K562 (cell line): Measurements from ENCODE around the gene WASF2. TPM values are rescaled to one million over a fixed set of nuclear protein-coding genes. Genes with fewer than 3 reads are reported as not detected.

Experiments
- CCNT2 ChIP-seq: IDR thresholded peaks from 2 replicates; pipeline ENCODE4 v1.6.1; 2011; ENCODE audit warnings: borderline replicate concordance, low read depth, mild to moderate bottlenecking, moderate library complexity, mixed read lengths, low read length; ENCODE audit not compliant: insufficient read length; ENCODE audit errors: extremely low read depth
- CHD1 ChIP-seq: fragments of 200-600 bp; sonication (generic); IDR thresholded peaks from one replicate; pipeline ENCODE4 v1.6.1; 2012; ENCODE audit warnings: mild to moderate bottlenecking, moderate library complexity, low read length, inconsistent platforms
- COPS2 ChIP-seq: fragments of 450-650 bp; conservative IDR thresholded peaks from 2 replicates; pipeline ENCODE4 v1.6.1; 2016; ENCODE audit warnings: mild to moderate bottlenecking, moderate library complexity
- E2F4 ChIP-seq: sonication (generic); formaldehyde crosslinking; IDR thresholded peaks from 2 replicates; pipeline ENCODE4 v1.8.0; 2022; ENCODE audit warnings: mild to moderate bottlenecking, low read depth, missing genetic modification reagents
- ESRRA ChIP-seq: fragments of 450-650 bp; IDR thresholded peaks from 2 replicates; pipeline ENCODE4 v1.6.1; 2014; ENCODE audit warnings: low read depth, mild to moderate bottlenecking, moderate library complexity, borderline replicate concordance
- HMG20B ChIP-seq: fragments of 250-450 bp; sonication (Bioruptor Pico); IDR thresholded peaks from 2 replicates; pipeline ENCODE4 v1.5.0; 2021; ENCODE audit warnings: mild to moderate bottlenecking
- IRF1 ChIP-seq: sonication (generic); formaldehyde crosslinking; IDR thresholded peaks from 2 replicates; pipeline ENCODE4 v1.8.0; 2022; ENCODE audit warnings: missing genetic modification reagents, mild to moderate bottlenecking, borderline replicate concordance
- KLF10 ChIP-seq: fragments of 250-450 bp; sonication (Bioruptor Pico); IDR thresholded peaks from 2 replicates; pipeline ENCODE4 v1.6.1; 2021; ENCODE audit warnings: matching md5 sums
- MAFF ChIP-seq: IDR thresholded peaks from 2 replicates; pipeline ENCODE4 v1.6.1; 2012; ENCODE audit warnings: low read length, improper control_type of control experiment
- MCM2 ChIP-seq: fragments of 450-650 bp; IDR thresholded peaks from 2 replicates; pipeline ENCODE4 v1.6.1; 2017; ENCODE audit warnings: low read depth, mild to moderate bottlenecking
- RBFOX2 ChIP-seq: fragments of 200-400 bp; formaldehyde crosslinking; IDR thresholded peaks from 2 replicates; pipeline ENCODE4 v1.6.1; 2017; ENCODE audit warnings: low read depth, mild to moderate bottlenecking, low read length, moderate library complexity
- RBM39 ChIP-seq: fragments of 200-400 bp; formaldehyde crosslinking; optimal IDR thresholded peaks from 2 replicates; pipeline ENCODE3; 2018; ENCODE audit warnings: low read depth, low read length
- RFX5 ChIP-seq: IDR thresholded peaks from 2 replicates; pipeline ENCODE4 v1.6.1; 2011; ENCODE audit warnings: low read depth, mild to moderate bottlenecking, improper control_type of control experiment, low read length
- TAF1 ChIP-seq: IDR thresholded peaks from 2 replicates; pipeline ENCODE4 v1.6.1; 2011; ENCODE audit warnings: mild to moderate bottlenecking, low read length, moderate library complexity; ENCODE audit not compliant: insufficient read depth, control insufficient read depth, severe bottlenecking; ENCODE audit errors: extremely low read depth
- TBL1XR1 ChIP-seq, 2 experiments: IDR thresholded peaks; 2 replicates each; pipeline ENCODE4 v1.6.1; 2012; ENCODE audit warnings: improper control_type of control experiment in 2 of 2, low read length in 2 of 2, mild to moderate bottlenecking in 1 of 2
- TEAD1 ChIP-seq, 2 experiments: fragments of 450-650 bp in 1 of 2; sonication (generic) in 1 of 2; formaldehyde crosslinking; IDR thresholded peaks; 2 replicates each; pipeline versions ENCODE4 v1.4.0 to v1.8.0; 2020 to 2022; ENCODE audit warnings: mild to moderate bottlenecking in 2 of 2, missing genetic modification reagents in 1 of 2
- YBX1 ChIP-seq: fragments of 450-650 bp; IDR thresholded peaks from 2 replicates; pipeline ENCODE4 v1.7.1; 2016; ENCODE audit warnings: mild to moderate bottlenecking
- ZBTB5 ChIP-seq: fragments of 450-650 bp; IDR thresholded peaks from 2 replicates; pipeline ENCODE4 v1.6.1; 2017; ENCODE audit warnings: antibody characterized with exemption
- ZFX ChIP-seq: sonication (generic); formaldehyde crosslinking; IDR thresholded peaks from 2 replicates; pipeline ENCODE4 v1.8.0; 2022; ENCODE audit warnings: mild to moderate bottlenecking, missing genetic modification reagents, moderate library complexity
- ZNF280A ChIP-seq: fragments of 450-650 bp; IDR thresholded peaks from 2 replicates; pipeline ENCODE4 v1.6.1; 2018; ENCODE audit warnings: mild to moderate bottlenecking, low read depth; ENCODE audit not compliant: partially characterized antibody
- ZNF561 ChIP-seq: fragments of 450-650 bp; formaldehyde crosslinking; conservative IDR thresholded peaks from 2 replicates; pipeline ENCODE4 v1.4.0; 2020; ENCODE audit warnings: mild to moderate bottlenecking, moderate library complexity
- ZNF644 ChIP-seq: fragments of 200-800 bp; sonication (Bioruptor generic); IDR thresholded peaks from 2 replicates; pipeline ENCODE4 v1.6.1; 2016; ENCODE audit warnings: low read depth, missing genetic modification characterization, missing compliant biosample characterization
- ZNF695 ChIP-seq: fragments of 450-650 bp; formaldehyde crosslinking; IDR thresholded peaks from 2 replicates; pipeline ENCODE4 v1.4.0; 2020; ENCODE audit warnings: mild to moderate bottlenecking, moderate library complexity
- ZNF75A ChIP-seq: fragments of 450-650 bp; formaldehyde crosslinking; IDR thresholded peaks from 2 replicates; pipeline ENCODE4 v1.4.0; 2020; ENCODE audit warnings: mild to moderate bottlenecking
- polyA plus RNA-seq, 8 experiments: library from polyadenylated mRNA; depleted of rRNA in 4 of 8; stranded (reverse) in 5 of 8; unstranded in 3 of 8; fragments of >200 nt; fragmentation: Nextera tagmentation in 2 of 8; fragmentation: Illumina TruSeq in 1 of 8; extraction: Ambion mirVana in 2 of 8; extraction: Trizol in 1 of 8; gene quantifications; 2 replicates each; pipeline versions ENCODE4 v1.2.1 to v1.2.3, GENCODE V29; 2011 to 2014; ENCODE audit warnings: inconsistent platforms in 1 of 8, missing spikeins in 1 of 8
- total RNA-seq, 7 experiments: library from RNA; depleted of rRNA in 6 of 7; stranded (reverse); fragments of >200 nt in 6 of 7; fragmentation: Illumina TruSeq in 2 of 7; extraction: Trizol in 2 of 7; gene quantifications; 2 replicates each; pipeline versions ENCODE4 v1.2.1 to v1.2.3, GENCODE V29; 2011 to 2021; ENCODE audit warnings: low replicate concordance in 1 of 7

WASF2 gene
- total and polyA plus RNA-seq, 9 of the 15 experiments (the other 6 are each of a cell fraction or from before 2014, with no cell fraction given) = 8.2 to 163 (median 31.2) TPM

GRCh38 chr1:27366113-27366410 is 123.9 kb downstream of the WASF2 start (continued):
- TF ChIP-seq ZNF644 (tag) (no peak), ZNF75A (CRISPR knock-in tag) (no peak), YBX1 (no peak), RBM39 (no peak), ZBTB5 (no peak), HMG20B (CRISPR knock-in tag) (no peak), TEAD1 (CRISPR knock-in tag; IDR thresholded peaks at IDR 0.05) (0 out of 4 replicates have a peak, but pooled peaks of 1 of the 2 experiments have one; percentile 4), KLF10 (no peak), COPS2 (no peak), IRF1 (CRISPR knock-in tag) (no peak), TBL1XR1 (IDR thresholded peaks at IDR 0.05; ENCODE audit: low read length in 2 of 2) (no peak), ESRRA (no peak), MCM2 (no peak), CHD1 (peak; percentile 28), ZFX (CRISPR knock-in tag) (peak; percentile 57), RBFOX2 (peak; percentile 65), ZNF280A (no peak), CCNT2 (no peak), RFX5 (peak; percentile 80), TAF1 (peak; percentile 49), E2F4 (CRISPR knock-in tag) (no peak), ZNF695 (CRISPR knock-in tag) (no peak), MAFF (no peak), ZNF561 (no peak)
